ENCODE results near the gene ZNF532. TPM values are rescaled to one million over a fixed set of nuclear protein-coding genes. Genes with fewer than 3 reads are reported as not detected.

Gene ZNF532
- total RNA-seq, 1 experiment from 2014 or later: 118 TPM

DNA sequence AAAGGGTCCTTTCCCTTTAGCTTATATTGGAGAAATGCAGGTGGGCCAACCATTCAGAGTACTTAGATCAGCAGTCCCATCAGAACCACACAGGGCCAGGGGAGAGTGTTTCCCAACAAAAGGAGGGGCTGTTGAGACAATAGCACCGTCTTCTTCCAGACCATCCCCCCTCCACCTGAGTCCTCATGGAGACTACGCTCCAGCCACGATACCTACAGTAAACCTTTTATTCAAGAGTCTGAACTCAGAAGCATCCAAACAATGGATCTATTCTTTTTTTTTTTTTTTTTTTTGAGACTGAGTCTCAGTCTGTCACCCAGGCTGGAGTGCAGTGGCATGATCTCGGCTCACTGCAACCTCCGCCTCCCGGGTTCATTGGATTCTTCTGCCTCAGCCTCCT lies 25.7 kb upstream of the ZNF532 start:
- POLR2A ChIA-PET (ENCODE audit: low non-redundant PET): no interaction called here
- Histone ChIP-seq H3K27me3 (replicated peaks; ENCODE audit: insufficient read depth, low read depth, low read length, poor library complexity) (no peaks in the 10 kb centered on the region), H3K27ac (ENCODE audit: low read depth, low read length, poor library complexity, severe bottlenecking) (no peak overlapping the region), H3K4me3 (ENCODE audit: low read depth, low read length, poor library complexity, severe bottlenecking) (no peak overlapping the region), H3K9me3 (ENCODE audit: low read depth, low read length, poor library complexity, severe bottlenecking) (no peaks in the 10 kb centered on the region), H3K36me3 (ENCODE audit: insufficient read depth, low read length, poor library complexity, severe bottlenecking) (no peaks in the 10 kb centered on the region), H3K4me1 (ENCODE audit: insufficient read depth, low read length, poor library complexity, severe bottlenecking) (peaks cover 11% of the 10 kb centered on the region)
- TF ChIP-seq EZH2 (IDR thresholded peaks at IDR 0.05; ENCODE audit: borderline replicate concordance, low read depth, low read length, poor library complexity, severe bottlenecking): no peak
- TF ChIP-seq, protein P1, sequence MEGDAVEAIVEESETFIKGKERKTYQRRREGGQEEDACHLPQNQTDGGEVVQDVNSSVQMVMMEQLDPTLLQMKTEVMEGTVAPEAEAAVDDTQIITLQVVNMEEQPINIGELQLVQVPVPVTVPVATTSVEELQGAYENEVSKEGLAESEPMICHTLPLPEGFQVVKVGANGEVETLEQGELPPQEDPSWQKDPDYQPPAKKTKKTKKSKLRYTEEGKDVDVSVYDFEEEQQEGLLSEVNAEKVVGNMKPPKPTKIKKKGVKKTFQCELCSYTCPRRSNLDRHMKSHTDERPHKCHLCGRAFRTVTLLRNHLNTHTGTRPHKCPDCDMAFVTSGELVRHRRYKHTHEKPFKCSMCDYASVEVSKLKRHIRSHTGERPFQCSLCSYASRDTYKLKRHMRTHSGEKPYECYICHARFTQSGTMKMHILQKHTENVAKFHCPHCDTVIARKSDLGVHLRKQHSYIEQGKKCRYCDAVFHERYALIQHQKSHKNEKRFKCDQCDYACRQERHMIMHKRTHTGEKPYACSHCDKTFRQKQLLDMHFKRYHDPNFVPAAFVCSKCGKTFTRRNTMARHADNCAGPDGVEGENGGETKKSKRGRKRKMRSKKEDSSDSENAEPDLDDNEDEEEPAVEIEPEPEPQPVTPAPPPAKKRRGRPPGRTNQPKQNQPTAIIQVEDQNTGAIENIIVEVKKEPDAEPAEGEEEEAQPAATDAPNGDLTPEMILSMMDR (conservative IDR thresholded peaks at IDR 0.05; ENCODE audit: low read depth, low read length): no peak
- no peak for DNase-seq (ENCODE audit: low spot score)
- intact Hi-C loops (cut with micrococcal nuclease; ENCODE audit: unreplicated experiment): no loop called here
- CTCF ChIA-PET: no interaction called here
- no TSS peak for BruUV-seq (replicated peaks)

DNA sequence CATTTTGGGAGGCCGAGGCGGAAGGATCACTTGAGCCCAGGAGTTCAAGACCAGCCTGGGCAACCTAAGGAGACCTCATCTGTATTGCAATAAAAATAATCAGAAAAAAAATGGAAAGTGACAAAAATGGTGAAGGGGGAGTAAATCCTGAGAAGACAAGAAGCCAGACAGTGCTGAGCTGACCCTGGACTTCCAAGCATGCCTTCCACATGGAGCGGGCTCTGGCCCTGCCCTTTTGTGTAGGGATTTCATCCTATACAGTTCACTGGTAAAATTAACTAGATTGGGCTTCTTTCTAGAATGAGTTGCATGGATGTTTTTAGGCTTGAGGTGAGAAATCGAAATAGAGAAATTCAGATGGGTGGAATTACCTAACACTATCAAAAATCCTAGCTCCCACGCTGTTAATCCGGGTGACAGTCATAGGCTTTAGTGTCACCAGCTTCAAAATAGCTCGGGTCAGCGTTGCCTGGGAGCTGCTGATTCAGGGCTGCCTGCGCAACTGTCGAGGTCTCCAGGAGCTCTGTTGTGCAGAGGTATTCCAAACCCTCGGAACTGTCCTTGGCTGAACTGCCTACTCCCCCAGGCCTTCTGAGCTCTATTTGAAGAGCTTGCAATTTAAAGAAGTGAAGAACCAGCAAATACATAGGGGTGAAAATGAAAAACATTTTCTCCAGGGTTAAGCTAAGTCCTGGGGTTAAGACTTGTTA lies 21.5 kb upstream of the ZNF532 start:
- no TSS peak for BruUV-seq (replicated peaks)
- Histone ChIP-seq H3K36me3 (ENCODE audit: insufficient read depth, low read length, poor library complexity, severe bottlenecking) (no peaks in the 10 kb centered on the region), H3K4me1 (ENCODE audit: insufficient read depth, low read length, poor library complexity, severe bottlenecking) (peaks cover 44% of the 10 kb centered on the region), H3K4me3 (ENCODE audit: low read depth, low read length, poor library complexity, severe bottlenecking) (no peak overlapping the region), H3K9me3 (ENCODE audit: low read depth, low read length, poor library complexity, severe bottlenecking) (no peaks in the 10 kb centered on the region), H3K27ac (ENCODE audit: low read depth, low read length, poor library complexity, severe bottlenecking) (no peak overlapping the region), H3K27me3 (replicated peaks; ENCODE audit: insufficient read depth, low read depth, low read length, poor library complexity) (no peaks in the 10 kb centered on the region)
- ChIA-PET POLR2A (ENCODE audit: low non-redundant PET) (no interaction called here), CTCF (no interaction called here)
- no peak for DNase-seq (ENCODE audit: low spot score)
- intact Hi-C loops (cut with micrococcal nuclease; ENCODE audit: unreplicated experiment): no loop called here
- TF ChIP-seq, protein P1 (conservative IDR thresholded peaks at IDR 0.05; ENCODE audit: low read depth, low read length): no peak
- TF ChIP-seq EZH2 (IDR thresholded peaks at IDR 0.05; ENCODE audit: borderline replicate concordance, low read depth, low read length, poor library complexity, severe bottlenecking): no peak

DNA sequence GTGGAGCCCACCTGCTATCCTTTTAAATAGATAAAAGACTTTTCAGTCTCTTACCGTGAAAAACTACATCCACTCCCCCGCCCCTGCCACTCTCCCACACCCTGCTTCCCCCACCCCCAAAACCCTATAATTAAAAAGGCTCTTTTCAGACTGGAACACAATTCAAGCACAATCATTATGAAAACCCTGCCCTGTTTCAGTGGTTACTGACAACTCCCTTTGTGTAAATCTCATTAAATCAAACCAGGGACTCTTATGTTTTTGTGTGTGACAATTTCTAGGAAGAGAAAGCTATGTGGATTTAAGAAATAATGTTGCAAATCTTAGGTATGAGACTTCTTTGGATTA lies 21.0 kb upstream of the ZNF532 start:
- no peaks in the 10 kb centered on the region for H3K27me3 ChIP-seq (replicated peaks; ENCODE audit: insufficient read depth, low read depth, low read length, poor library complexity)
- no TSS peak for BruUV-seq (replicated peaks)
- H3K36me3 ChIP-seq (ENCODE audit: insufficient read depth, low read length, poor library complexity, severe bottlenecking): no peaks in the 10 kb centered on the region
- POLR2A ChIA-PET (ENCODE audit: low non-redundant PET): no interaction called here
- no peak overlapping the region for H3K4me3 ChIP-seq (ENCODE audit: low read depth, low read length, poor library complexity, severe bottlenecking)
- no peak for DNase-seq (ENCODE audit: low spot score)
- no peaks in the 10 kb centered on the region for H3K9me3 ChIP-seq (ENCODE audit: low read depth, low read length, poor library complexity, severe bottlenecking)
- intact Hi-C loops (cut with micrococcal nuclease; ENCODE audit: unreplicated experiment): no loop called here
- no peak overlapping the region for H3K27ac ChIP-seq (ENCODE audit: low read depth, low read length, poor library complexity, severe bottlenecking)
- no peak for TF ChIP-seq EZH2 (IDR thresholded peaks at IDR 0.05; ENCODE audit: borderline replicate concordance, low read depth, low read length, poor library complexity, severe bottlenecking)
- TF ChIP-seq, protein P1 (conservative IDR thresholded peaks at IDR 0.05; ENCODE audit: low read depth, low read length): no peak
- CTCF ChIA-PET: no interaction called here
- H3K4me1 ChIP-seq (ENCODE audit: insufficient read depth, low read length, poor library complexity, severe bottlenecking): peaks cover 45% of the 10 kb centered on the region
